Neural progenitor cell (in vitro differentiated cells): Measurements from ENCODE around the gene RBM47. TPM values are rescaled to one million over a fixed set of nuclear protein-coding genes. Genes with fewer than 3 reads are reported as not detected.
A peak's percentile ranks its signal among the peaks of the same experiment; 100 is the strongest.

Experiments used
- DNase-seq: peaks from one replicate; pipeline ENCODE4 v3.0.0-alpha.2; 2016; ENCODE audit warnings: low spot score
- H2AFZ ChIP-seq: fragments of 200-600 bp; sonication (generic); replicated peaks from 2 replicates; pipeline ENCODE4 v1.6.1; 2016; ENCODE audit warnings: antibody characterized with exemption
- H3F3A ChIP-seq: fragments of 200-600 bp; sonication (generic); 2 replicates; pipeline ENCODE4 v1.6.1; 2016; ENCODE audit warnings: antibody characterized with exemption, low read depth
- H3K27ac ChIP-seq: fragments of 200-600 bp; sonication (generic); 2 replicates; pipeline ENCODE4 v1.5.1; 2016; ENCODE audit warnings: mild to moderate bottlenecking
- H3K27me3 ChIP-seq: fragments of 200-600 bp; sonication (generic); 2 replicates; pipeline ENCODE4 v1.6.1; 2016; ENCODE audit warnings: mild to moderate bottlenecking, moderate library complexity
- H3K36me3 ChIP-seq: fragments of 200-600 bp; sonication (generic); 2 replicates; pipeline ENCODE4 v1.5.1; 2016
- H3K4me1 ChIP-seq: fragments of 200-600 bp; sonication (generic); 2 replicates; pipeline ENCODE4 v1.6.1; 2016; ENCODE audit warnings: mixed run types
- H3K4me2 ChIP-seq: fragments of 200-600 bp; sonication (generic); 2 replicates; pipeline ENCODE4 v1.6.1; 2016
- H3K4me3 ChIP-seq: fragments of 200-600 bp; sonication (generic); 2 replicates; pipeline ENCODE4 v1.5.1; 2016
- H3K79me2 ChIP-seq: fragments of 200-600 bp; sonication (generic); 2 replicates; pipeline ENCODE4 v1.6.1; 2016; ENCODE audit warnings: low read depth
- H3K9ac ChIP-seq: fragments of 200-600 bp; sonication (generic); 2 replicates; pipeline ENCODE4 v1.6.1; 2016
- H3K9me3 ChIP-seq: fragments of 200-600 bp; sonication (generic); 2 replicates; pipeline ENCODE4 v1.5.1; 2016; ENCODE audit warnings: low read depth
- H4K20me1 ChIP-seq: fragments of 200-600 bp; sonication (generic); 2 replicates; pipeline ENCODE4 v1.6.1; 2016; ENCODE audit warnings: low read depth
- H3K27ac Mint-ChIP-seq: 3 replicates; pipeline ENCODE4 v1.8.0; 2021; ENCODE audit warnings: mixed read lengths
- H3K27me3 Mint-ChIP-seq: 2 replicates; pipeline ENCODE4 v1.8.0; 2022; ENCODE audit warnings: low read depth, mild to moderate bottlenecking, inconsistent platforms, moderate library complexity, mixed read lengths; ENCODE audit not compliant: insufficient read depth
- H3K36me3 Mint-ChIP-seq: 3 replicates; pipeline ENCODE4 v1.8.0; 2021; ENCODE audit warnings: mixed read lengths
- H3K4me1 Mint-ChIP-seq: 3 replicates; pipeline ENCODE4 v1.8.0; 2021; ENCODE audit warnings: mixed read lengths
- H3K4me3 Mint-ChIP-seq: 3 replicates; pipeline ENCODE4 v1.8.0; 2021; ENCODE audit warnings: mild to moderate bottlenecking, moderate library complexity, mixed read lengths
- H3K9me3 Mint-ChIP-seq: 3 replicates; pipeline ENCODE4 v1.8.0; 2020; ENCODE audit warnings: mixed read lengths
- CTCF ChIP-seq: fragments of 200-600 bp; sonication (generic); IDR thresholded peaks from 2 replicates; pipeline ENCODE4 v1.5.1; 2017; ENCODE audit warnings: antibody characterized with exemption, mild to moderate bottlenecking
- EZH2 ChIP-seq: fragments of 200-600 bp; sonication (generic); IDR thresholded peaks from 2 replicates; pipeline ENCODE4 v1.6.1; 2017; ENCODE audit warnings: antibody characterized with exemption, mild to moderate bottlenecking, moderate library complexity
- EZH2phosphoT487 ChIP-seq: fragments of 200-600 bp; sonication (generic); IDR thresholded peaks from 2 replicates; pipeline ENCODE4 v1.6.1; 2017; ENCODE audit warnings: antibody characterized with exemption
- total RNA-seq: library from RNA; depleted of rRNA; stranded (reverse); fragments of >200 nt; gene quantifications from 2 replicates; pipeline ENCODE4 v1.2.3, GENCODE V29; 2015; ENCODE audit warnings: low replicate concordance

RBM47 gene
- total RNA-seq, 1 donor from 2014 or later: 2.9 TPM

DNA sequence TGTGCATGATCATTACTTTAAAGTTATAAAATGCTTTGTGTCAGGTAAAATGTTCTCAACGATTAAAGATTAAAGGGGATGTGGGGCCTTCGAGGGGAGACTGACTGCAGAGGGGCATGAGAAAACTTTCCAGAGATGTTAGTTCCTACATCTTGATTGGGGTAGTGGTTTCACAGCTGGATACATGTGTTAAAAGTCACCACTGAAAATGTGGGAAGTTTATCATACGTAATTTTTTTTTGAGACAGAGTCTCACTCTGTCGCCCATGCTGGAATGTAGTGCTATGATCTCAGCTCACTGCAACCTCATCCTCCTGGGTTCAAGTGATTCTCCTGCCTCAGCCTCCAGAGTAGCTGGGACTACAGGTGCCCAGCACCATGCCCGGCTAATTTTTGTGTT, 79.5 kb downstream of the RBM47 start:
- no peaks in the 10 kb centered on the region for H3F3A ChIP-seq
- Mint-ChIP-seq H3K27ac (no peak overlapping the region), H3K36me3 (no peaks in the 10 kb centered on the region), H3K27me3 (peaks cover 3% of the 10 kb centered on the region), H3K4me3 (no peak overlapping the region), H3K4me1 (peaks cover 5% of the 10 kb centered on the region), H3K9me3 (no peaks in the 10 kb centered on the region)
- H3K79me2 ChIP-seq: no peaks in the 10 kb centered on the region
- no peaks in the 10 kb centered on the region for H3K9me3 ChIP-seq
- no peak overlapping the region for H3K9ac ChIP-seq
- no peak for DNase-seq
- TF ChIP-seq EZH2: no peak
- no peak for TF ChIP-seq EZH2phosphoT487
- no peak for TF ChIP-seq CTCF
- no peak overlapping the region for H3K4me2 ChIP-seq
- no peak overlapping the region for H3K4me3 ChIP-seq
- H3K27me3 ChIP-seq: no peaks in the 10 kb centered on the region
- no peaks in the 10 kb centered on the region for H3K4me1 ChIP-seq
- H3K27ac ChIP-seq: no peak overlapping the region
- H2AFZ ChIP-seq: no peak overlapping the region
- H4K20me1 ChIP-seq: no peaks in the 10 kb centered on the region
- no peaks in the 10 kb centered on the region for H3K36me3 ChIP-seq

GRCh38 chr4:40548256-40548655, 81.4 kb downstream of the RBM47 start:
- no peak for DNase-seq
- Histone ChIP-seq H3F3A (no peaks in the 10 kb centered on the region), H3K4me2 (no peak overlapping the region), H4K20me1 (no peaks in the 10 kb centered on the region), H3K9ac (no peak overlapping the region), H3K27ac (no peak overlapping the region), H3K27me3 (no peaks in the 10 kb centered on the region), H3K4me3 (no peak overlapping the region), H2AFZ (no peak overlapping the region), H3K79me2 (no peaks in the 10 kb centered on the region), H3K4me1 (no peaks in the 10 kb centered on the region), H3K36me3 (no peaks in the 10 kb centered on the region), H3K9me3 (no peaks in the 10 kb centered on the region)
- Mint-ChIP-seq H3K4me1 (peaks cover 8% of the 10 kb centered on the region), H3K27ac (peak overlapping the region; percentile 46), H3K27me3 (peaks cover 5% of the 10 kb centered on the region), H3K36me3 (no peaks in the 10 kb centered on the region), H3K9me3 (no peaks in the 10 kb centered on the region), H3K4me3 (no peak overlapping the region)
- no peak for TF ChIP-seq EZH2phosphoT487
- no peak for TF ChIP-seq EZH2
- TF ChIP-seq CTCF: no peak

- no peaks in the 10 kb centered on the region for H3F3A ChIP-seq
- no peak overlapping the region for H3K27ac ChIP-seq
- H3K9me3 ChIP-seq: no peaks in the 10 kb centered on the region
- no peak overlapping the region for H3K9ac ChIP-seq
- H3K4me2 ChIP-seq: no peak overlapping the region
- Mint-ChIP-seq H3K27me3 (peaks cover 5% of the 10 kb centered on the region), H3K4me1 (peaks cover 8% of the 10 kb centered on the region), H3K9me3 (no peaks in the 10 kb centered on the region), H3K27ac (no peak overlapping the region), H3K36me3 (no peaks in the 10 kb centered on the region), H3K4me3 (no peak overlapping the region)
- H3K27me3 ChIP-seq: no peaks in the 10 kb centered on the region
- no peaks in the 10 kb centered on the region for H3K79me2 ChIP-seq
- no peak for DNase-seq
- H3K4me1 ChIP-seq: no peaks in the 10 kb centered on the region
- H2AFZ ChIP-seq: no peak overlapping the region
- H4K20me1 ChIP-seq: no peaks in the 10 kb centered on the region
- H3K36me3 ChIP-seq: no peaks in the 10 kb centered on the region
- H3K4me3 ChIP-seq: no peak overlapping the region
- TF ChIP-seq EZH2phosphoT487: no peak
- TF ChIP-seq CTCF: no peak
- TF ChIP-seq EZH2: no peak
These were observed 81.9 kb downstream of the RBM47 start for GRCh38 chr4:40547789-40548132.
